WERI-Rb-1 (cell line): ENCODE data around the gene LRP6.

ENCODE experiments used
- DNase-seq: peaks from one replicate; pipeline ENCODE4 v3.0.0-alpha.2; 2020
- H3K27ac ChIP-seq: fragments of 250-450 bp; sonication (Bioruptor Pico); 2 replicates; pipeline ENCODE4 v1.5.1; 2020; ENCODE audit warnings: mild to moderate bottlenecking, moderate library complexity
- H3K27me3 ChIP-seq: fragments of 250-450 bp; sonication (Bioruptor Pico); 2 replicates; pipeline ENCODE4 v1.5.1; 2021; ENCODE audit warnings: mild to moderate bottlenecking, low read depth, moderate library complexity; ENCODE audit not compliant: insufficient read depth, severe bottlenecking
- H3K36me3 ChIP-seq: fragments of 250-450 bp; sonication (Bioruptor Pico); 2 replicates; pipeline ENCODE4 v1.5.1; 2020; ENCODE audit warnings: mild to moderate bottlenecking, moderate library complexity
- H3K4me3 ChIP-seq: 2 replicates; pipeline ENCODE4 v1.5.1; 2011; ENCODE audit warnings: low read depth, mild to moderate bottlenecking, control low read depth, low read length
- H3K9me3 ChIP-seq: fragments of 250-450 bp; sonication (Bioruptor Pico); 2 replicates; pipeline ENCODE4 v1.5.1; 2021; ENCODE audit warnings: mild to moderate bottlenecking, moderate library complexity; ENCODE audit not compliant: severe bottlenecking
- CTCF ChIP-seq: IDR thresholded peaks from 2 replicates; pipeline ENCODE4 v1.5.1; 2011; ENCODE audit warnings: low read depth, mild to moderate bottlenecking, control low read depth, inconsistent platforms, low read length

Gene LRP6

GRCh38 chr12:12181511-12181910, 85.3 kb downstream of the LRP6 start:
- peaks cover 18% of the 10 kb centered on the region for H3K36me3 ChIP-seq
- no peak for TF ChIP-seq CTCF
- no peaks in the 10 kb centered on the region for H3K27me3 ChIP-seq
- no peak for DNase-seq
- no peak overlapping the region for H3K4me3 ChIP-seq
- H3K27ac ChIP-seq: no peak overlapping the region
- no peaks in the 10 kb centered on the region for H3K9me3 ChIP-seq

- Histone ChIP-seq H3K27ac (no peak overlapping the region), H3K4me3 (no peak overlapping the region), H3K36me3 (peaks cover 18% of the 10 kb centered on the region), H3K27me3 (no peaks in the 10 kb centered on the region), H3K9me3 (no peaks in the 10 kb centered on the region)
- TF ChIP-seq CTCF: no peak
- no peak for DNase-seq
Observed at GRCh38 chr12:12180575-12180974, 86.3 kb downstream of the LRP6 start.

DNA sequence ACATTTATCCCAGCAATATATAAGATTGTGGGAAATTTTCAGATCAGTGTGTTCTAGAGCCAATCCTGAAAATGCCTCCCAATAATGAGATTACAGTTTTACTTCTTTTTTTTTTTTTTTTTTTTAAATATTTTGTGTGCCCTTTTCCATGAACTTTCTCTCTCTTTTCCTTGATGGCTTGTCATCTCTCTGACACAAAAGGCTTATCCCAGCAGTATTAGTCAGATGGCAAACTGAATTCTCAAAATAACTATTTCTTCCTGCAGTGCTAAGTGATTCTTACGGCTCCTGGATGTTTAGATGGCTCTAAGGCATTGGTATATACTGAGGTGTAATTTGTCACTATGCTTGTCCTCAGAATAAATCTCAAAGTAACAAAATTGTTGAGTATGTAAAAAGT, 86.7 kb downstream of the LRP6 start:
- Histone ChIP-seq H3K27ac (no peak overlapping the region), H3K4me3 (no peak overlapping the region), H3K27me3 (no peaks in the 10 kb centered on the region), H3K36me3 (peaks cover 18% of the 10 kb centered on the region), H3K9me3 (no peaks in the 10 kb centered on the region)
- DNase-seq: no peak
- TF ChIP-seq CTCF: no peak

GRCh38 chr12:12178559-12178958, 88.3 kb downstream of the LRP6 start:
- Histone ChIP-seq H3K9me3 (no peaks in the 10 kb centered on the region), H3K27me3 (no peaks in the 10 kb centered on the region), H3K36me3 (peaks cover 14% of the 10 kb centered on the region), H3K27ac (no peak overlapping the region), H3K4me3 (no peak overlapping the region)
- DNase-seq: no peak
- TF ChIP-seq CTCF: no peak

GRCh38 chr12:12176402-12176801, 90.4 kb downstream of the LRP6 start:
- H3K27me3 ChIP-seq: no peaks in the 10 kb centered on the region
- no peak for DNase-seq
- no peak overlapping the region for H3K27ac ChIP-seq
- no peaks in the 10 kb centered on the region for H3K9me3 ChIP-seq
- H3K4me3 ChIP-seq: no peak overlapping the region
- peaks cover 12% of the 10 kb centered on the region for H3K36me3 ChIP-seq
- TF ChIP-seq CTCF: no peak

DNA sequence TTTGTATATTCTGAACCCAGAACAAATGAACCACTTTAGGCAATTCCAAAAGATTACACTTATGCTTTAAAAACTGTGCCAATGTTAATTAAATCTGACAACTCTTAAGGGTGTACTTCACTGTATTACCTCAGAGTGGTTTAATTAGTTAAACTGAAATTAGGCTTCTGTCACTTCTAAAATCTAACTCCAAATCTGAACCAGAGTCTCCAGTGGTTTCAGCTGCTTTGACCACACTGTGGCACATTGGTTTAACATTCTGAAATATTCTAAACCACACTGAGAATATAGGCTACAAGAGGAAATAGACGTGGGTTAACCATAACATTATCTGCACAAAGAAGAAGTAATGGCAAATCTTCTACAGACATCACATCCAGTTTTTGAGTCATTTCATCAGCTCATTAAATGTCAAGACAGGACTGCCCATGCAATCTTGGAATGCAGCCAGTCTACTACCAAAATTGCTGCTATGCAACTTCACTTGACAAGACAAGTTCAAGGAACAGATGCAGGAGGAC, 94.8 kb downstream of the LRP6 start:
- no peaks in the 10 kb centered on the region for H3K27me3 ChIP-seq
- no peak for TF ChIP-seq CTCF
- no peaks in the 10 kb centered on the region for H3K36me3 ChIP-seq
- no peak for DNase-seq
- H3K9me3 ChIP-seq: no peaks in the 10 kb centered on the region
- H3K4me3 ChIP-seq: no peak overlapping the region
- H3K27ac ChIP-seq: no peak overlapping the region
